ENCODE data around the gene CBY1.
A peak's percentile ranks its signal among the peaks of the same experiment; 100 is the strongest.

The CBY1 gene

DNA sequence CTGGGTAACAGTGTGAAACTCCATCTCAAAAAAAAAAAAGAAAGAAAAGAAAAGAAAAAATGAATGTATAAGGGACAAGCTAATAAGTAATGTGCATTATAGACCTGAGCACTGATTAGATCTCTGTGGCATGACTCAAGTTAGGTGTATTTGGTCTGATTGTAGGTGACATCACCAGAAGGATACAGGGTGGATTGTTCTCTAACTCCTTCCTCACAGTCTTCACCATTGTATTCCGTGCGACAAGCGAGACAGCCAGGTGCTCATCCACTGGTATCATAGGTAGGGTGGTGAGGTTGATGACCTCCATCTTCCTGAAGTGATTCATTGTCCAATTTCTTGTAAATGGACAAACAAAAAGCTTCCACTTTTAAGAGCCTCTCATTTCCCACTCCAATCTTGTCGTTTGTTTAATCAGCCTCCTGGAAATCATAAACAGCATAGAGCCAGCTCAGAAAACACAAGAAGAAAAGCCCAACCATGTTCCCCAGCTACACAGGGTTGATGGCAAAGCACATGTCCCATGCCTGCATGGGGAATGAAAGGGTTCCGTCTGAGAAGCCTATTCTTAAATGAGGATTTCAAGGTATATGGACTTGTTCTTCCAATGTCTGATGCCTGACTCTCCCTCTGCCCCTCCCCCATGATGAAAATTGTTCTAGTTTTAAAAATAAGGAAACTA, 6.5 kb upstream of the CBY1 start:
- no peak for DNase-seq (ENCODE audit: low read depth in 2 of 2)

DNA sequence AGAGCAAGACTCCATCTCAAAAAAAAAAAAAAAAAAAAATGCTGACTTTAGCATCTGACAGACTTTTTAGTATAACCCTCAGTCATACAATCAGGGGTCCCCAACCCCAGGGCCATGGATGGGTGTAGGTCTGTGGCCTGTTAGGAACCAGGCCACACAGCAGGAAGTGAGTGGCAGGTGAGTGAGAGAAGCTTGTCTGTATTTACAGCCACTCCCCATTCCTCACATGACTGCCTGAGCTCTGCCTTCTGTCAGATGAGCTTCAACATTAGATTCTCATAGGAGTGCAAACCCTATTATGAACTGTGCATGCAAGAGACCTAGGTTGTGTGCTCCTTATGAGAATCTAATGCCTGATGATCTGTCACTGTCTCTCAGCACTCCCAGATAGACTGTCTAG, 3.6 kb upstream of the CBY1 start:
- no peak for DNase-seq (ENCODE audit: low read depth in 2 of 2)

DNA sequence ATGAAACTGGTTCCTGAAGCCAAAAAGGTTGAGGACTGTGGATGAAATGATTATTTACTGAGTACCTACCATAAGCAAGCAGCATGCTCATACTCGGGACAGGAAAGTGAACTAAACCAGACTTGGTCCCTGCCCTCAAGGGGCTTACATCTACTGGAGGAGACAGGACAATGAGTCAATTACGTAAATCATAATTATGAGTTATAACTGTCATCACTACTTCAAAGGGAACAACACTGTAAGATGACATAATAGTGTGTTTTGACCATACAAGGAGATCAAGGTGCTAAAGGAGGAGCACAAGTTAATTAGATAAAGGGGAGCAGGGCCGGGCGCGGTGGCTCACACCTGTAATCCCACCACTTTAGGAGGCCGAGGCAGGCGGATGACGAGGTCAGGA, 2.7 kb upstream of the CBY1 start:
- no peak for DNase-seq (ENCODE audit: low read depth in 2 of 2)

GRCh38 chr22:38655519-38656255, 751 bp upstream of the CBY1 start:
- no peak for DNase-seq (ENCODE audit: low read depth in 2 of 2)

DNA sequence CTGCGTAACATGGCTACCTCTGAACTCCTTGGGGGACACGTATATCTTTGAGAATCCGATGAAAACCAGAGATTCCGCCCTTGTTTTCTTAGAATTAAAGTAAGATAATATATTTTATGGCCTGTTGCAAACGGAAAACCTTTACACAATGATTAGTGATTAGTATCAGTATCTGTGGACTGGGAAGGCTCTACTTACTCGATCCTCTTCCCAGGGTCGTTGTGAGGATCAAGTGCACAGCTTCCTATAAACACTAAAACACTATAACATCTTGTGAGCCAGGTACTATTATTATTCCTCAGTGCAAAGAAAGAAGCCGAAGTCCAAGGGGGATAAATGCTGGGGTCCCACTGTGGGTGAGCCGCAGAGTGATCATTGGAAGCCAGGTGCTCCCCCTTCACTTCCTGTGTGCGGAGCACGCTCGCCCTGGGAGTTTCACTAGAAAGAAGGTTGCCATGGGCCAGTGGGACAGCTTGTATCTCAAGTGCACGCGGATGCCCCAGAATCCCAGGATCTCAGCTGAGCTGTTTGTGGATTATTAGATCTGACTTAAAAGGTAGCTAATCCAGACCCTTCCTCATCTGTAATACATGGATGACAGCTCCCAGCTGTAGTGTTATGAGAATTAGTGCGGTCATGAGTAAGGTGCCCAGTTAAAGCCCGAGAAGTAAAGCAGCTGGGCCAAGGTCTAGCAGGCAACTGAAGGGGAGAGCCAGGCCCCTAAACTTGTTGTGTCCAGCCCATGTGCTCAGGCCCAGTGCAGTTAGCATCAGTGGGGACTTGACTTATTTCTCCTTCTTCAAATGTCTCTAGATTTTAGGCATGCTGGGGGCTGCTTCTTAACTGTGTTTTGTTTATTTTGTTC, 839 bp downstream of the CBY1 start:
- no peak for DNase-seq (ENCODE audit: low read depth in 2 of 2)

DNA sequence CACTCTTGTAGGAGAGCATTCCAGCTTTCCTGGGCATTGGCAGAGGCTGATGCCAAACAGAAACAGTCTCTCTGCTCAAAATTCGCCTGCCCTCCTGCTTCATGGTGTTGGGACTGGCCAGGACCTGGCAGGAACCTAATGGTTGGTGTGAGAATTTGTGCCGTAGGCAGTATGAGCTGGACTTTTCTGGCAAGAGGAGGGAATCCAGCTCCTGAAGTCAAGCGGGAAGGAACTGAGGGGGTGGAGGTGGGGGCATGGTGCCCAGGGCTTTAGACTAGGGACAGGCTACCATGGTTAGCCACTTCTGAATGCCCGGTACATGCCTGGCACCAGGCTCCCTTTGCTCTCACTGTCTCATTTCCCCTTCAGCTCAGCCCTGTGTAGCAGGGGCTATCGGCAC, 18.4 kb downstream of the CBY1 start:
- no peak for DNase-seq (ENCODE audit: low read depth in 2 of 2)

DNA sequence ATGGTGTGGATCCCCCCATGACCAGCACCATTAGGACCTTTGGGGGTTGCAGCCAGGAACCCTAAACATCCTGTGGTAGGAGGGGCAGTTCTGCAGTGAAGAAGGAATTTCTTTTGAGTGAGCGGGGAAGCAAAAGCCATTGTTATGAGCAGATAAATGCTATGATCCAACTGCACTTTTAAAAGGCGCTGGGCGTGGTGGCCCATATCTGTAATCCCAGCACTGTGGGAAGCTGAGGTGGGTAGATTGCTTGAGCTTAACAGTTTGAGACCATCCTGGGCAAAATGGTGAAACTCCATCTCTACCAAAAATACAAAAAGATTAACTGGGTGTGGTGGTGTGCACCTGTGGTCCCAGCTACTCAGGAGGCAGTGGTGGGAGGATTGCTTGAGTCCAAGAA, 19.4 kb downstream of the CBY1 start:
- DNase-seq (ENCODE audit: low read depth in 2 of 2): no peak

DNA sequence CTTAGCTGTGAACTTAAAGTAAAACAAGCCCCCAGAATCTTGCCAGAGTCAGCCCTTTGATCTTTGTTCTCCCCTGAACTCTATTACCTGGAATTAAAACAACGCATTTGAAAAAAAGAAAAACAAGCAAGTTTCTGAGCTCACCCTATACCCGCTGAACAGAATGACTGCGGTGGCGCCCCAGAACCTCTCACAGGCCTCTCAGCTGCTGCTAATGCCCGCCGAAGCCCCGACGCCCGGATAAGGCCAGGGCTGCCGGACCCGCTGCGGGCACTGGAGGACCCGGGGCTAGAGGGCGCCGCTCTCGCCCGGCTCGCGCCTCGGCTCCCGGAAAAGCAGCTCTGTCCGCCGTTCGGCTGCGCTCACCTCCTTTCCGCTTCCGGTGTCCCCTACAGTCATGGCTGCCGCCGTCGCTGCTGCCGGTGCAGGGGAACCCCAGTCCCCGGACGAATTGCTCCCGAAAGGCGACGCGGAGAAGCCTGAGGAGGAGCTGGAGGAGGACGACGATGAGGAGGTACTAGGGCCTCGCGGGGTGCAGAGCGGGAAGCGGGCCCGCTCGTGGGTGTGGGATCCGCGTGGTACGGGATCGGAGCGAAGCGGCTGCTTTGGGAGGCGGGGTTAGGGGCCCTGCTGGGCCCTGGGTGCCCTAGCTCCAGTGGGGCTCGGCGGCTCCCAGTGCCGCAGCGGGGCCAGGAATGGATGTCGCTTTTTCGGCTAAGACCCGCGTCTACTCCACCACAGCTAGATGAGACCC, 25.3 kb downstream of the CBY1 start, which contains the start of gene TOMM22:
TOMM22 (plus strand) TSS at position 376 of the 754 bp plus-strand sequence; CDS start at position 398, 22 bp downstream.
- DNase-seq (ENCODE audit: low read depth in 2 of 2): peak; percentile 61 to 70

GRCh38 chr22:38684895-38685294, 28.5 kb downstream of the CBY1 start:
- DNase-seq (ENCODE audit: low read depth in 2 of 2): no peak

DNA sequence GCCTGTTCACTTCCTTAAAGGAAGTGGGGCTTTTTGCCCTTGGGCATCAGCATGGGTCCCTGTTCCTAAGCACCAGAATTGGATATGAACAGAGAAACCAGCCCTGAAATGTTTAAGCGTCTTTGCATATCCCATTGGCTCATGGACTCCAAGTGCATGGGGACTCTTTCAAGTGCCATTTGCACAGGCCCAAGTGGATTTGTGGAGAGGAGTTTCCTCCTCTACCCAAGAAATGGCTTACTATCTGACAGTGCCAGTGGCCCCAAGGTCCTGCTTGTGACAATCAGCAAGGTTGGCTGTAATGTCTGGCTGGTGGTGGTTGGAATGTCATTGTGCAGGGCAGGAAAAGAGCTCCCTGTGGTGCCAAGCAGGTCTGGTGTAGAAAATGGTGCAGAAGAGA, 29.3 kb downstream of the CBY1 start:
- DNase-seq (ENCODE audit: low read depth in 2 of 2): no peak

DNA sequence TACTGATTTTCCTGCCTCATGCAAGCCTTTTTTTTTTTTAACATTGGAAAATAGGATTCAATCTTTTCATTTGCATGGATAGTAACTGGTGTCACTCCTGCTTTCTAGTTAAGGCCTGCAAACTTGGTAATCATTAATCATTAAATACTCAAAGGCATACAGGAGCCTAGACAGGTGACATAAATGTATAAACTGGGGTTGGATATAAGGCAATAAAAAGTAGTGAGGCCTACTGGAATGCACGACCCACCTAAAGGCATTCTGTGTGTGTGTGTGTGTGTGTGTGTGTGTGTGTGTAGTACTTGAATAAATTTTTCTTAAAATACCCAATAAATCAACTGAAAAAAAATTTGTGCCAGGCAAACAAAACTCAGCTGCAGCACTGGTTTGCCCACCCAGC, 33.2 kb downstream of the CBY1 start:
- DNase-seq (ENCODE audit: low read depth in 2 of 2): no peak

DNA sequence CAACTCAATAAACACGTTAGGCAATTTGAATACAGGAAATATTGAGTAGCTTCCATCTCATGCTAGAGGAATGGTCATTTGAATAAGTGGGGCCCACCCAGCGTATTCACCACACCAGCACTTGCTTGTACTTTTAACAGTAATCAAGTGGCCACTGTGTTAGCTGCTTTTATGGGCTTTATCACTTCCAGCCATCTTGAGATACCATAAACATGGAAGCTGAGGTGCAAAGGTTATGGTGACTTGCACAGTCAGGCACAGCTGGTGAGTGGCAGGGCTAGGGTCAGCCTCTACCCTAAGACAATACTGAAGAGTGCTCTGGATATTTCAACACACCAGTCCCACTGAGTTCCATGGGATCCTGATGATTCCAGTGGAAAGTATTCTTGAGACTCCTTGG, 37.6 kb downstream of the CBY1 start:
- no peak for DNase-seq (ENCODE audit: low read depth in 2 of 2)

GRCh38 chr22:38694940-38695339, 38.5 kb downstream of the CBY1 start:
- DNase-seq (ENCODE audit: low read depth in 2 of 2): no peak

- DNase-seq (ENCODE audit: low read depth in 2 of 2): peak in 1 of 2 donors; percentile 9
Observed at GRCh38 chr22:38696606-38697424, 40.4 kb downstream of the CBY1 start.

DNA sequence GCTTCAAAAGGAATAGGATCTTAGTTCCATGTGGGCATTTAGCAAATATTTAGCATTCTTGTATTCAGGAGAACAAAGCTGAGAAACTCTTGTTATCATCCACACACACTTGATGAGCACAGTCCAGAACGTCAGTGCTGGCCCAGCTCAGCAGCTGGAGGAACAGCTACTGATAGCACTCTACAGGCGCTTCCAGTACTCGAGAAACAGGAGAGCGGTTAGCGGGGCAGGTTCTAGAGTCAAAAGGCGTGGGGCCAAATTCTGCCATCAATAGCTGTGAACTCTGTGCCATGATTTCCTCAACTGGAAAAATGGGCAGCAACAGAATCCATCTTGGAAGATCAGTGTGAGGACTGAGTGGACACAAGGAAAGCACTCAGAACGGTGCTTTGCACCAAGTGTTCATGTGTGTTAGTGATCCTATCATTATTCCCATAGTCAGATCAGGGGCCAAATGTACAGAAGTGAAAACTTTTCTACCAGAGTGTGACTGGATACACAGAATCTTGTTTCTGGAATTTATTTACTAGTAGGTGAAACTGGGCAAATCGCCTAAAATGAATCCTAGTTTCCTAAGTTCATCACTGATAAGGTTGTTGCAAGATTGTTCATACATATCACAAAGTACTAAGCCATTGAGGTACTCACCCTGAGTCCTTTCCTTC, 41.1 kb downstream of the CBY1 start:
- DNase-seq (ENCODE audit: low read depth in 2 of 2): no peak

DNA sequence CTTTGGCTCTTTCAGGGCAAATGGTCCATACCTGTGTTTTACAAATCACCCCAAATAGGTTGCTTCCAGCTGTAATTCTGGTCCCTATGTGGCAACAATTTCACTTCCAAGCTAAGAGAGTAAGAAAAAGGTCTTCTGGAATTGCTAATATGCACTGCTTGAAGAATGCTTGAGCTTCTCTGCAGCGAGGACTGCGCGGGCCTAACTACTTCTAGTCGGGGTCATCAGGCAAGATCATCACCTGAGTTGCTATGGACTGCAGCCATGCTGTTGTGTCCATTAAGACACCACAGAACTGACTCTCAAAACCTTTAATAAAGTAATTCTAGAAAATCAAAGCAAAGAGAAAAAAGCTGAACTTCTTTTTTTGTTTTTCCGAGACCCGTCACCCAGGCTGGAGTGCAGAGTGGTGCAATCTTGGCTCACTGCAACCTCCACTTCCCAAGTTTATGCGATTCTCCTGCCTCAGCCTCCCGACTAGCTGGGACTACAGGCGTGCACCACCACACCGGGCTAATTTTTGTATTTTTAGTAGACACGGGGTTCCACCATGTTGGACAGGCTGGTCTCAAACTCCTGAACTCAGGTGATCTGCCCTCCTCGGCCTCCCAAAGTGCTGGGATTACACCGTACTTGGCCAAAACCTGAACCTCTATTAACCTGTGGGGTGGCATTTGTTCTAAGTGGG, 42.1 kb downstream of the CBY1 start:
- no peak for DNase-seq (ENCODE audit: low read depth in 2 of 2)

DNA sequence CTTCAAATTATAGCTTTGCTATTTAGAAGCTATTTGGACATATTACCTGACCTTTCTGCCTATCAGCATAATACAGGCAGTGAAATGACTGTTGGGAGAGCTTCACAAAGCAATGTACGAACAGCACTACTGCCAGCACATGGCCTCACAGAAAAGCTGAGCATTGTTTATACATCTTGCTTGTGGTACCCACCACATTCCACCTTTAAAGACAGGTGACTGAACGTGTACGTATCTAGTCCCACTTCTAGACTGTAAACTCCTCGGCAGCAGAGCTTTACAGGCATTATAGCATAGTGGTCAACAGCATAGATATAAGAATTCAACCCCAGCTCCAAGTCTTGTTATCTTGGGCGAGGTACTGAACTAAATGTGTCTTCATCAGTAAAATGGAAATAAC, 42.7 kb downstream of the CBY1 start:
- DNase-seq (ENCODE audit: low read depth in 2 of 2): no peak

GRCh38 chr22:38699784-38700183, 43.3 kb downstream of the CBY1 start:
- DNase-seq (ENCODE audit: low read depth in 2 of 2): no peak

- DNase-seq (ENCODE audit: low read depth in 2 of 2): peak in 1 of 2 donors; percentile 3
Observed at GRCh38 chr22:38700270-38700788, 43.9 kb downstream of the CBY1 start.
